Osteocyte (in vitro differentiated cells): Measurements from ENCODE around the gene RANBP10. TPM values are rescaled to one million over a fixed set of nuclear protein-coding genes. Genes with fewer than 3 reads are reported as not detected.
A peak's percentile ranks its signal among the peaks of the same experiment; 100 is the strongest.
"Not testable (repeated sequence)": the region's sequence is repeated elsewhere in the genome, so short reads cannot be mapped to it uniquely, and the experiment has no call there.

Experiments
- DNase-seq: peaks from one replicate; pipeline ENCODE4 v3.0.0; 2021; ENCODE audit warnings: mixed read lengths; ENCODE audit not compliant: unreplicated experiment; ENCODE audit errors: extremely low spot score
- H3K27ac Mint-ChIP-seq: one replicate; pipeline ENCODE4 v1.8.0; 2021; ENCODE audit warnings: mild to moderate bottlenecking, mixed read lengths; ENCODE audit not compliant: unreplicated experiment
- H3K27me3 Mint-ChIP-seq: one replicate; pipeline ENCODE4 v1.8.0; 2021; ENCODE audit warnings: mixed read lengths; ENCODE audit not compliant: unreplicated experiment
- H3K36me3 Mint-ChIP-seq: one replicate; pipeline ENCODE4 v1.8.0; 2021; ENCODE audit warnings: mixed read lengths; ENCODE audit not compliant: unreplicated experiment
- H3K4me1 Mint-ChIP-seq: one replicate; pipeline ENCODE4 v1.8.0; 2021; ENCODE audit warnings: mixed read lengths; ENCODE audit not compliant: unreplicated experiment
- H3K4me3 Mint-ChIP-seq: one replicate; pipeline ENCODE4 v1.8.0; 2021; ENCODE audit warnings: mild to moderate bottlenecking, moderate library complexity, mixed read lengths; ENCODE audit not compliant: unreplicated experiment
- H3K9me3 Mint-ChIP-seq: one replicate; pipeline ENCODE4 v1.8.0; 2021; ENCODE audit warnings: mixed read lengths; ENCODE audit not compliant: unreplicated experiment
- total RNA-seq: library from RNA; stranded (reverse); gene quantifications from 2 replicates; pipeline ENCODE4 v1.2.1, GENCODE V29; 2021
- TF ChIP-seq, protein P1 (sequence below): fragments of 200-600 bp; sonication (generic); IDR thresholded peaks from 2 replicates; pipeline ENCODE4 v1.5.0; 2021; ENCODE audit warnings: antibody characterized with exemption, mild to moderate bottlenecking, moderate library complexity

RANBP10 gene
- total RNA-seq, 1 donor from 2014 or later: 18.9 TPM

DNA sequence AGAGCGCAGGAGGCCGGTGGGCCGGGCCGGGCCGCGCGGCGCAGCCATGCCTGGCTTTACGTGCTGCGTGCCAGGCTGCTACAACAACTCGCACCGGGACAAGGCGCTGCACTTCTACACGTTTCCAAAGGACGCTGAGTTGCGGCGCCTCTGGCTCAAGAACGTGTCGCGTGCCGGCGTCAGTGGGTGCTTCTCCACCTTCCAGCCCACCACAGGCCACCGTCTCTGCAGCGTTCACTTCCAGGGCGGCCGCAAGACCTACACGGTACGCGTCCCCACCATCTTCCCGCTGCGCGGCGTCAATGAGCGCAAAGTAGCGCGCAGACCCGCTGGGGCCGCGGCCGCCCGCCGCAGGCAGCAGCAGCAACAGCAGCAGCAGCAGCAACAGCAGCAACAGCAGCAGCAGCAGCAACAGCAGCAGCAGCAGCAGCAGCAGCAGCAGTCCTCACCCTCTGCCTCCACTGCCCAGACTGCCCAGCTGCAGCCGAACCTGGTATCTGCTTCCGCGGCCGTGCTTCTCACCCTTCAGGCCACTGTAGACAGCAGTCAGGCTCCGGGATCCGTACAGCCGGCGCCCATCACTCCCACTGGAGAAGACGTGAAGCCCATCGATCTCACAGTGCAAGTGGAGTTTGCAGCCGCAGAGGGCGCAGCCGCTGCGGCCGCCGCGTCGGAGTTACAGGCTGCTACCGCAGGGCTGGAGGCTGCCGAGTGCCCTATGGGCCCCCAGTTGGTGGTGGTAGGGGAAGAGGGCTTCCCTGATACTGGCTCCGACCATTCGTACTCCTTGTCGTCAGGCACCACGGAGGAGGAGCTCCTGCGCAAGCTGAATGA lies 36.4 kb upstream of the RANBP10 start:
- DNase-seq: no peak
- H3K4me1 Mint-ChIP-seq: peaks cover 42% of the 10 kb centered on the region
- peak overlapping the region; percentile 93 for H3K4me3 Mint-ChIP-seq
- peak overlapping the region; percentile 91 for H3K27ac Mint-ChIP-seq
- TF ChIP-seq, protein P1, sequence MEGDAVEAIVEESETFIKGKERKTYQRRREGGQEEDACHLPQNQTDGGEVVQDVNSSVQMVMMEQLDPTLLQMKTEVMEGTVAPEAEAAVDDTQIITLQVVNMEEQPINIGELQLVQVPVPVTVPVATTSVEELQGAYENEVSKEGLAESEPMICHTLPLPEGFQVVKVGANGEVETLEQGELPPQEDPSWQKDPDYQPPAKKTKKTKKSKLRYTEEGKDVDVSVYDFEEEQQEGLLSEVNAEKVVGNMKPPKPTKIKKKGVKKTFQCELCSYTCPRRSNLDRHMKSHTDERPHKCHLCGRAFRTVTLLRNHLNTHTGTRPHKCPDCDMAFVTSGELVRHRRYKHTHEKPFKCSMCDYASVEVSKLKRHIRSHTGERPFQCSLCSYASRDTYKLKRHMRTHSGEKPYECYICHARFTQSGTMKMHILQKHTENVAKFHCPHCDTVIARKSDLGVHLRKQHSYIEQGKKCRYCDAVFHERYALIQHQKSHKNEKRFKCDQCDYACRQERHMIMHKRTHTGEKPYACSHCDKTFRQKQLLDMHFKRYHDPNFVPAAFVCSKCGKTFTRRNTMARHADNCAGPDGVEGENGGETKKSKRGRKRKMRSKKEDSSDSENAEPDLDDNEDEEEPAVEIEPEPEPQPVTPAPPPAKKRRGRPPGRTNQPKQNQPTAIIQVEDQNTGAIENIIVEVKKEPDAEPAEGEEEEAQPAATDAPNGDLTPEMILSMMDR: peak; percentile 40
- H3K27me3 Mint-ChIP-seq: no peaks in the 10 kb centered on the region
- H3K9me3 Mint-ChIP-seq: no peaks in the 10 kb centered on the region
- H3K36me3 Mint-ChIP-seq: no peaks in the 10 kb centered on the region

DNA sequence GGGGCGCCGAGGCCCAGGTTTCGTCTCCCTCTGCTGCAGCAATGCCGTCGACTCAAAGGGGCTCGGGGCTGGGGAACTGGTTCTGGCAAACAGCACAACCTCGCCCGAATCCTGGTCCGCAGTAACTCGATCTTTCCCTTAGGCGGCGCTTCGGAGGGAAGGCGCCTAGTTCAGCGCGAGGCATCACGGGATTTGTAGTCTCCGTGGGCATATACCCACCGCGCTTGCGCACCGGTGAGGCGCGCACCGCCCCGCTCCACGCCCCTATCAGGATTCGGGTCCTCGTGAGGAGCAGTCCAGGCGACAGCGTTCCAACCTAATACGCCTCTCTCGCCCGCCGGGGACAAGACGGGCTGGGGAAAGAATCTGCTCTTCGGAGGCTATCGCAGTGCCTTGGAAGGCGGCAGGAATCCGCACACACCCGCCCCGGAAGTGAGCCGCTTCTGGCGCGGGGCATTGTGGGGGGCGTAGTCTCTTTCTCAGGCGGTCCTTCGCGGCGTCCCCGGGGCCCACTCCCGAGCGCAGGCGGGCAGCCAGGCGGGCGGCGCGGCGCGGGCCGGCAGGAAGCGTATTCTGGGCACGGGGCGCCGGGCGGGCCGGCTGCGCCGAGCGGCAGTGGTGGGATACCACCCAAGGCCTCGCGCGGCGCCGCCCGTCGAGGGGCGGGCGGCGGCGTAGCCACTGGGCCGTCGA lies 35.6 kb upstream of the RANBP10 start, which contains the start of gene THAP11:
TSS of gene THAP11 (plus strand) at position 505 of the 693 bp plus-strand sequence. CDS start 235 bp downstream, outside the sequence.
- H3K27me3 Mint-ChIP-seq: no peaks in the 10 kb centered on the region
- DNase-seq: peak; percentile 97
- no peaks in the 10 kb centered on the region for H3K36me3 Mint-ChIP-seq
- H3K4me3 Mint-ChIP-seq: peak within 1 kb of the TSS; percentile 93
- H3K4me1 Mint-ChIP-seq: peaks cover 39% of the 10 kb centered on the region
- H3K27ac Mint-ChIP-seq: peak within 1 kb of the TSS; percentile 99
- no peaks in the 10 kb centered on the region for H3K9me3 Mint-ChIP-seq
- TF ChIP-seq, protein P1: peak; percentile 74

GRCh38 chr16:67841198-67841815 lies 34.9 kb upstream of the RANBP10 start:
- Mint-ChIP-seq H3K27ac (peak overlapping the region; percentile 99), H3K4me1 (peaks cover 39% of the 10 kb centered on the region), H3K9me3 (no peaks in the 10 kb centered on the region), H3K4me3 (peak overlapping the region; percentile 92), H3K36me3 (no peaks in the 10 kb centered on the region), H3K27me3 (no peaks in the 10 kb centered on the region)
- DNase-seq: no peak
- TF ChIP-seq, protein P1: no peak

- no peak for DNase-seq
Observed at GRCh38 chr16:67837811-67838210, 31.5 kb upstream of the RANBP10 start.

GRCh38 chr16:67837190-67837589 lies 30.8 kb upstream of the RANBP10 start:
- not testable (repeated sequence) for DNase-seq, H3K27me3 Mint-ChIP-seq, H3K36me3 Mint-ChIP-seq, H3K9me3 Mint-ChIP-seq, H3K27ac Mint-ChIP-seq, H3K4me3 Mint-ChIP-seq
- H3K4me1 Mint-ChIP-seq: peaks cover 14% of the 10 kb centered on the region

More at GRCh38 chr16:67837811-67838210, 31.5 kb upstream of the RANBP10 start:
- Mint-ChIP-seq H3K4me1 (peaks cover 11% of the 10 kb centered on the region), H3K27ac (no peak overlapping the region), H3K9me3 (no peaks in the 10 kb centered on the region), H3K36me3 (no peaks in the 10 kb centered on the region), H3K4me3 (no peak overlapping the region), H3K27me3 (no peaks in the 10 kb centered on the region)
- TF ChIP-seq, protein P1: no peak
